AG20443 (cell line): Measurements from ENCODE around the gene SRCAP.

Source experiments
- DNase-seq: peaks from one replicate; pipeline ENCODE4 v3.0.0; 2012; ENCODE audit warnings: low spot score, mixed read lengths

SRCAP gene

GRCh38 chr16:30757316-30757715 lies 58.3 kb downstream of the SRCAP start:
- no peak for DNase-seq

- DNase-seq = no peak
Observed at GRCh38 chr16:30758988-30759491, 60.1 kb downstream of the SRCAP start.

GRCh38 chr16:30760001-30760559 lies 61.1 kb downstream of the SRCAP start:
- no peak for DNase-seq

- peak; percentile 34 for DNase-seq
Observed at GRCh38 chr16:30760577-30761426, 61.8 kb downstream of the SRCAP start.

GRCh38 chr16:30761427-30761927 lies 62.5 kb downstream of the SRCAP start:
- no peak for DNase-seq

- DNase-seq = peak; percentile 100
Observed at GRCh38 chr16:30761928-30762902, 63.2 kb downstream of the SRCAP start, which contains the start of the genes CFAP119 and RNF40. TSS of gene CFAP119 (minus strand) at chr16:30762062. CDS start at chr16:30761748, 314 bp downstream. TSS of gene RNF40 (plus strand) at chr16:30762322. CDS start at chr16:30762546, 224 bp downstream.

GRCh38 chr16:30762991-30763725 lies 64.2 kb downstream of the SRCAP start:
- DNase-seq = no peak

- no peak for DNase-seq
Observed at GRCh38 chr16:30764086-30764485, 65.1 kb downstream of the SRCAP start.

- DNase-seq = no peak
Observed at GRCh38 chr16:30764816-30765465, 66.0 kb downstream of the SRCAP start.

- no peak for DNase-seq
Observed at GRCh38 chr16:30766206-30766932, 67.4 kb downstream of the SRCAP start.

GRCh38 chr16:30766933-30767284 lies 67.9 kb downstream of the SRCAP start:
- DNase-seq = no peak

- DNase-seq = no peak
Observed at GRCh38 chr16:30767767-30768465, 68.9 kb downstream of the SRCAP start.

GRCh38 chr16:30768583-30769181 lies 69.7 kb downstream of the SRCAP start:
- no peak for DNase-seq

GRCh38 chr16:30769379-30770089 lies 70.6 kb downstream of the SRCAP start:
- DNase-seq = no peak

GRCh38 chr16:30771726-30772125 lies 72.8 kb downstream of the SRCAP start:
- DNase-seq = no peak

- DNase-seq = no peak
Observed at GRCh38 chr16:30773826-30774225, 74.9 kb downstream of the SRCAP start.

GRCh38 chr16:30774367-30775130 lies 75.6 kb downstream of the SRCAP start:
- peak; percentile 35 for DNase-seq

GRCh38 chr16:30775131-30775391 lies 76.1 kb downstream of the SRCAP start:
- DNase-seq = no peak
